Body of pancreas (tissue), 4 donors: Measurements from ENCODE around the gene SRBD1.

Source experiments
- POLR2A ChIP-seq, 3 donors: fragments of 450-650 bp; IDR thresholded peaks; one replicate each; pipeline ENCODE4 v1.6.1; 2016; ENCODE audit warnings: antibody characterized with exemption in 3 of 3, mild to moderate bottlenecking in 2 of 3
- TF ChIP-seq, protein P1 (sequence below), 7 experiments: fragments of 450-650 bp in 4 of 7; fragments of 200-600 bp in 3 of 7; sonication (generic) in 3 of 7; IDR thresholded peaks; one replicate each; pipeline ENCODE4 v1.5.1; 2016 to 2019; ENCODE audit warnings: antibody characterized with exemption in 7 of 7

DNA sequence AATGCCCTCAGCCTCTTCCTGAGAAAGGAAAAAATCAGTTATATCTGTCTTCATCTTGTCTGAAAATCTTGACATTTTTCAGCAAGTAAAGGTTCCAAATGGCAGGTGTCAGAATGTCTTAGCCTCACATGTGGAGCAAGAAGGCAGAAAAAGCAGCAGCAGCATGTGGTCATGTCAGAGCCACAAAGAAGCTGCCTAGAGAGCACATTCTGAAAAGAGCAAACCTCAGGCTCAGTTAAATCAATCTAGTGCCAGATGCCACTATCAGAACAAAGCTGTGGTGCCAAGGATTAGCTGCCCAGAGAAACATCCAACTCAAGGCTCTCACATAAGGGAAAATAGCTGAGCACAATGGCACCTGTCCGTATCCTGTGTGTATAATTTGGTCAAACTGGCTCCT lies 105.9 kb downstream of the SRBD1 start:
- TF ChIP-seq, protein P1, sequence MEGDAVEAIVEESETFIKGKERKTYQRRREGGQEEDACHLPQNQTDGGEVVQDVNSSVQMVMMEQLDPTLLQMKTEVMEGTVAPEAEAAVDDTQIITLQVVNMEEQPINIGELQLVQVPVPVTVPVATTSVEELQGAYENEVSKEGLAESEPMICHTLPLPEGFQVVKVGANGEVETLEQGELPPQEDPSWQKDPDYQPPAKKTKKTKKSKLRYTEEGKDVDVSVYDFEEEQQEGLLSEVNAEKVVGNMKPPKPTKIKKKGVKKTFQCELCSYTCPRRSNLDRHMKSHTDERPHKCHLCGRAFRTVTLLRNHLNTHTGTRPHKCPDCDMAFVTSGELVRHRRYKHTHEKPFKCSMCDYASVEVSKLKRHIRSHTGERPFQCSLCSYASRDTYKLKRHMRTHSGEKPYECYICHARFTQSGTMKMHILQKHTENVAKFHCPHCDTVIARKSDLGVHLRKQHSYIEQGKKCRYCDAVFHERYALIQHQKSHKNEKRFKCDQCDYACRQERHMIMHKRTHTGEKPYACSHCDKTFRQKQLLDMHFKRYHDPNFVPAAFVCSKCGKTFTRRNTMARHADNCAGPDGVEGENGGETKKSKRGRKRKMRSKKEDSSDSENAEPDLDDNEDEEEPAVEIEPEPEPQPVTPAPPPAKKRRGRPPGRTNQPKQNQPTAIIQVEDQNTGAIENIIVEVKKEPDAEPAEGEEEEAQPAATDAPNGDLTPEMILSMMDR (IDR thresholded peaks at IDR 0.05): no peak
- TF ChIP-seq POLR2A (IDR thresholded peaks at IDR 0.05): no peak
